Caki2 (cell line): ENCODE results near the gene ESRRA. TPM values are rescaled to one million over a fixed set of nuclear protein-coding genes. Genes with fewer than 3 reads are reported as not detected.

ENCODE experiments used
- DNase-seq: peaks from one replicate; pipeline ENCODE4 v3.0.0-alpha.2; 2015; ENCODE audit warnings: low read depth
- in situ Hi-C: cut with HindIII; loops from 2 replicates; pipeline ENCODE4 v1.10.0; 2016; ENCODE audit warnings: low sequenced_read_pairs, low pct_unique_long_range_greater_than_20kb, mixed read lengths
- total RNA-seq: library from RNA; depleted of rRNA; stranded (reverse); fragments of >200 nt; shearing (Covaris generic); gene quantifications from 2 replicates; pipeline ENCODE4 v1.2.3, GENCODE V29; 2014; ENCODE audit warnings: low replicate concordance

The ESRRA gene
- total RNA-seq, 1 experiment from 2014 or later, result 48.7 TPM

DNA sequence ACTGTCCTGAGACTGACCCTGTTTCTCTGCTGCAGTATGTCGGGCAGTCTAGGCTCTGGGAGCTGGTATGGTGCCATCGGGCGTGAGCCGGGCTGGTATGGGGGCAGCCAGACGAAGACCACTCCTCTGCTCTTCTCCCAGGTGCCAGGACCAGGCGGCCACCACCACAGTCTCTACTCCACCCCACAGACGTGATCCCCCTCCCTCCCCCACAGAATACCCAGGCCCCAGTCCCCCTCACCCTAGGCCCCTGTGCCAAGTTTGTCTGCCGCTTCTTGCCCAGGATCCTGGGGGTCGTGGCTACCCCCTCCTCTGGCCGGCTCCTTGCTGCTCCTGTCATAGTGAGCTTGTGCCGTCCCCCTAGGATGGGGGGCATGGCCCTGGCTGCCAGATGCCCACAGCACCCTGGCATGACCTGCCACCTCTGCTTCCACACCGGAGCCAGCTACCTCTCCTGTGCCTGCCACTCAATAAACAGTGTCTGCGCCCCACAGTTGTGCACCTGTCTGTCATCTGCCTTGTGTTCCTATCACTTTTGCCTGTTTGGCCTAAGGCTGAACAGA, 16.2 kb upstream of the ESRRA start:
- in situ Hi-C loops, result no loop called here
- DNase-seq, result no peak

DNA sequence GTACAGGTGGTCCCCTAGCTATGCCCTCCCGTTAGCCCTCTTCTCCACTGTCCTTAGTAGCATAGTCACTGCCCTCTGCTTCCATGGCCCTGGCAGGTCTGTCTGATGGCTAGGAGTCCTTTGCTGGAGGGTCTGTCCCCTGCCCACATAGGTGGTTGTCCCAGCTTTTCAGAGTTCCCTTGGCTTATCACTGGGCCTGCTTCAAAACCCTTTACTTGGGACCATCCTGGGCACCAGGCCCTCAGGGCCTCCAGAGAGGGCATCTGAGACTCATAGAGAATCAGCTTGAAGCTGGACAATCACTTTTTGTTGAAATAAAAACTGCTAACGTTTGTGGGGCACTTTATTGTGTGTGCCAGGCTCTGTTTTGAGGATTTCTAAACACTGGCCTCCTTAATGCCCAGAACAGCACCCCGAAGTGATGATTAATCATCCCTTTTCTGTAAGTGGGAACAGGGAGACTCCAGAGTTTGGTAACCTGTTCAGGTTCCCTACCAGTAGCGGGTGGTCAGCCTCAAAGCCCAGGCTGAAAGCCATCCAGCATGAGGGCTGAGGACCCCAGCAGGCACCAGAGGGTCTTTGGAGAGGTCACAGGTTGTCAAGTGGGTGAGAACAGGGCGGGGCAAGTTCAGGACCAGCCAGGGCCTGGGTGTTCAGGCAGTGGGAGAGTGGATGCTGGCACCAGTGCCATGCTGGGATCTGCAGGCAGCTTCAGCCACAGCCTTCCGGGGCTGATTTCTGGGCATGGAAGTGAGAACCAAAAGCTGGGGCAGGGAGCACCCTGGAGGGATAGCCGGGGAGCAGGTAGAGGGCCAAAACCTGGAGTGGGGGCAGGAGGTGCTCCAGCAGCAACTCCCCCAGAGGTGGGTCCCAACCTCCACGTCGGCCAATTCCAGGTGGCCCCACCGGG, 14.7 kb upstream of the ESRRA start:
- DNase-seq, result no peak
- in situ Hi-C loops, result no loop called here

DNA sequence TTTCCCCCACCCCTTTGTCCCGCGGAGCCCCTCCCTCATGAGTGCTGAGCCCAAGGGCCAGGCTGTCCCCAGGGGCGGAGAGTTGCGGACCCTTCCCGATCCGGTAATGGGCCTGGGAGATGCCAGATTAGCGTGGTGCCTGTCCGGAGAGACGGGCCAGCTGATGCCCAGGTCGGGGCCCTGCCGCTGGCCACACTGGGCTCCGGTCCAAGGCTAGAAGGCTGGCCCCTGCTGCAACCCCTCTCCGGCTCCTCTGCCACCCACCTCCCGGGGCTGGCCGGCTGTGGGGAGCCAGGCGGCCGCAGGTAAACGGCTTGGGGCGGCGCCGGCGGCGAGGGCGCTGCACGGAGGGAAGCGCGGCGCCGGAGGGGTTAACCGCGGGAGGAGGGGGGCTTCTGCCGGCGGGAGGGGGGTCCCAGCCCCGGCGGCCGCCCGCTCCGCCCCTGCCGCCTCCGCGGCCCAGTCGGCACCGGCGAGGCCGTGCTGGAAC, 14.0 kb upstream of the ESRRA start, which contains the start of gene KCNK4:
Gene KCNK4, plus strand, starts transcription at position 41 of the 490 bp plus-strand sequence. CDS start 1,717 bp downstream, outside the sequence.
- DNase-seq, result no peak
- in situ Hi-C loops, result no loop called here

DNA sequence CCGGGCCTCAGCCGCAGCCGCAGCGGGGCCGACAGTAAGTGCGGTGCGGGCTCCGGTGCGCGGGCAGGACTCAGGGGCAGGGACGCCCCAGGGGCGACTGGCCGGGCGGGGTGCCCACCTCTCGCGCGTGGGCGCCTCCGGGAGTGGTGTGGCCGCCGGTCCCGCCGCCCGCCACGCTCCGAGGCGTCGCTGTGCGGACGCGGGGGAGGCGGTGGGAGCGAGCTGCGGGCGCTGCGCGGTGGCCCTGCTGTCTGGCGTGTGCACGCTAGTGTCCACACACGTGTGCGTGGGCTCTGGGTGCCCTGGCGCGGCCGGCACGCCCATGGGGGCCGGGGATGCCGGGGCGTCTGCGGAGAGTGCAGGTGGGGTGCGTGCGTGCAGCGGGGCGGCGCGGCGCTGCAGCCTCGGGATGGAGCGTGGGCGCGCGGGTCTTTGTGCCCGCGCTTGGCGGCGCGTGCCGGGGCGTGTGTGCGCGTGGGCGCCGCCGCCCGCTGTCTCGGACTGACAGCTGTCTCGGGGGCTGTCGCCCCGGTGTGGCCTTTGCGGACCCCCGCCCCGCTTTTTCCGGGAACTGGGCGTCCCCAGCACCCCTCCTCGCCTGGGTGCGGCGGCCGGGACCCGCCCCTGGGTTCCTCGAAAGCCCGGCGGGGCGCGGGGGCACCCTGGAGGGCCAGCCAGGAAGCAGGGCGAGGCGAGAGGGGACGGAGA, 13.4 kb upstream of the ESRRA start:
- DNase-seq, result no peak
- in situ Hi-C loops, result no loop called here

DNA sequence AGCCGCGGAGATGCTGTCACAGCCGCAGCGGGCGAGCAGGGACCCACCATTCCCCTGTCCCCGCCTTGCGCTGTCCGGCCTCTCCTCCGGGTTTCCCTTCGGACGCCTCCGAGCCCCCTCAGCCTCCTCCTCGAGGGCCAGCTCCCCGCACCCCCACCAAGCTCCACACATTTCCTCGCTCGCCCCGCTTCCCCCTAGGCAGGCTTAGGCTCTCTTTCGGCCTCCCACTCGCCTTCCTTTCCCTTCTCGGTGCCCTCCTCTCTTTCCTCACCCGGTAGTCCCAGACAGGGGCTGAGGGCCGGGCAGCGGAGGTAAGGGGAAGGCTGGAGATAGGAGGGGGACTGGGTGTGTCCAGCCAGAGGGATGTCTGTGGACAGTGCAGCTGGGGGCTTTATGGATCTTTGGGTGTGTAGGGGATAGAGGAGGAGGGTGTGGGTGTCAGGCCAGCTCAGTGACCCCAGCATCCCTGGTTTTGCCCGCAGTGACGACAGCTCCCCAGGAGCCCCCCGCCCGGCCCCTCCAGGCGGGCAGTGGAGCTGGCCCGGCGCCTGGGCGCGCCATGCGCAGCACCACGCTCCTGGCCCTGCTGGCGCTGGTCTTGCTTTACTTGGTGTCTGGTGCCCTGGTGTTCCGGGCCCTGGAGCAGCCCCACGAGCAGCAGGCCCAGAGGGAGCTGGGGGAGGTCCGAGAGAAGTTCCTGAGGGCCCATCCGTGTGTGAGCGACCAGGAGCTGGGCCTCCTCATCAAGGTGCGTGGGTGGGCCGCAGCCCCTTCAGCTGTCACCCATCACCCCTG, 12.7 kb upstream of the ESRRA start:
- no peak for DNase-seq
- in situ Hi-C loops, result no loop called here

DNA sequence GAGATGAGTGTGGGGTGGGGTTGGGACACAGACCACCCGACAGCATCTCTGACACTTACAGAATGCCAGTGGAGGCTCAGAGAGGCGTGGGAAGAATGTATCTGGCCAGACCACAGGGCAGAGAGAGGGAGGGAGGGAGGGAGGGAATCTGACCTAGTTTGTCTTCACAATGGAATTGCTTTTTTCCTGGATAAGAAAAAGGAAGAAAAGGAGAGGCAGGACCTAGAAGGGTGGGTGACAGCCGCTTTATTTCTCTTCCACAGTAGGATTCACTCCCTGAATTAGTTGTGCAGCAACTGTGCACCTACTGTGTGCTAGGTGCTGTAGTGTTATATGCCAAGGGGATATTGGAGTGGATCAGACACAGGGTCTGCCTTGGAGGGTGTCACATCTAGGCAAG, 10.6 kb upstream of the ESRRA start:
- no peak for DNase-seq
- in situ Hi-C loops, result no loop called here

DNA sequence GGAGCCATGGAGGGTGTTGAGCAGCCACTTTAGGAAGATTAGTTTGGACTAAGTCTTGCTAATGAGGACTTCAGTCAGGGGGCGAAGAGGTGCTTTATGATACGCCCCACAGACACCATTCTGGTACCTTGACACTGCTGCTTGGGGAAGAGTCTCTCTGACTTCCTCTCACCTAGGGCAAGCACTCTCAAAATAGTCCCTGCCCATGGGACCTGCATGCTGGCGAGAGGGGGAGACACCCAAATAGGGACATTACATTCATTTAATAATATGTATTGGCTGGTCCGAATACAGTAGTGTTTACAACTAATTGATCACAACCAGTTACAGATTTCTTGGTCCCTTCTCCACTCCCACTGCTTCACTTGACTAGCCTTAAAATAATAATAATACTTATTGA, 9.6 kb upstream of the ESRRA start:
- no peak for DNase-seq
- in situ Hi-C loops, result no loop called here

DNA sequence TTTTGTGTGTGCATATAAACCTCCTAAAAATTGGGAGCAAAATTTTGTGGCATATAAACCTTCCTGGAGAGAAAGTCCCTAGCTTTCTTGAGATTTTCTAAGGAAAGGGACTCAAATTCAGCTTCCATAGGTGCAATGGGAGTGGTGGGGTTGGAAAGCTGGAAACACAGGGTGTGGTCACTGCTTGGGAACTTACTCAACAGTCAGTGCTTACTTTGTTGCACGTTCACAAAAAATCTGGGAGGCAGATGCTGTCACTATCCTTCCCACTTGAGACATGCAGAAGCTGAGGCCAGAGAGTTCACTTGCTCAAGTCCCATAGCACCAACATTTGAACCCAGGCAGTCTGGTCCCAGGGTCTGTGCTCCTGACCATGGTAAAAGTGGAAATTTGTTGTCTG, 9.1 kb upstream of the ESRRA start:
- no peak for DNase-seq
- in situ Hi-C loops, result no loop called here

DNA sequence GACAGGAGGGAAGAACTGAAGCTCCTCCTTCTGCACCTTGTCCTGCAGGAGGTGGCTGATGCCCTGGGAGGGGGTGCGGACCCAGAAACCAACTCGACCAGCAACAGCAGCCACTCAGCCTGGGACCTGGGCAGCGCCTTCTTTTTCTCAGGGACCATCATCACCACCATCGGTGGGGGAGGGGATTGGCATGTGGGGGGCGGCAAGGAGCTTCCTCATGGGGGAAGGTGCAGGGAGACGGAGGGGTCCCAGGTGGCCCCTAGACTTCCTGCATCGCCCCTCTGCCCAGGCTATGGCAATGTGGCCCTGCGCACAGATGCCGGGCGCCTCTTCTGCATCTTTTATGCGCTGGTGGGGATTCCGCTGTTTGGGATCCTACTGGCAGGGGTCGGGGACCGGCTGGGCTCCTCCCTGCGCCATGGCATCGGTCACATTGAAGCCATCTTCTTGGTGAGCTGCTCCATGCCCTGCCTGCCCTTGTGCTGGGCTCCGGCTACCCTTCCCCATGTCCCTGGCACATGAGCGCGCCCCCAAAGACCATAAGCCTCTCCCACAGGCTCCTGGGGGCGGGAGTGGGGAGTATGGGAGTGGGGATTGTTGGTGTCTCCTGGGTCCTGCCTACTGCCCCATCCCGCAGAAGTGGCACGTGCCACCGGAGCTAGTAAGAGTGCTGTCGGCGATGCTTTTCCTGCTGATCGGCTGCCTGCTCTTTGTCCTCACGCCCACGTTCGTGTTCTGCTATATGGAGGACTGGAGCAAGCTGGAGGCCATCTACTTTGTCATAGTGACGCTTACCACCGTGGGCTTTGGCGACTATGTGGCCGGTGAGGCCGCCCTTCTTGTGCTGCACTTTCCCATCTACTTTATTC, 8.3 kb upstream of the ESRRA start:
- no peak for DNase-seq

DNA sequence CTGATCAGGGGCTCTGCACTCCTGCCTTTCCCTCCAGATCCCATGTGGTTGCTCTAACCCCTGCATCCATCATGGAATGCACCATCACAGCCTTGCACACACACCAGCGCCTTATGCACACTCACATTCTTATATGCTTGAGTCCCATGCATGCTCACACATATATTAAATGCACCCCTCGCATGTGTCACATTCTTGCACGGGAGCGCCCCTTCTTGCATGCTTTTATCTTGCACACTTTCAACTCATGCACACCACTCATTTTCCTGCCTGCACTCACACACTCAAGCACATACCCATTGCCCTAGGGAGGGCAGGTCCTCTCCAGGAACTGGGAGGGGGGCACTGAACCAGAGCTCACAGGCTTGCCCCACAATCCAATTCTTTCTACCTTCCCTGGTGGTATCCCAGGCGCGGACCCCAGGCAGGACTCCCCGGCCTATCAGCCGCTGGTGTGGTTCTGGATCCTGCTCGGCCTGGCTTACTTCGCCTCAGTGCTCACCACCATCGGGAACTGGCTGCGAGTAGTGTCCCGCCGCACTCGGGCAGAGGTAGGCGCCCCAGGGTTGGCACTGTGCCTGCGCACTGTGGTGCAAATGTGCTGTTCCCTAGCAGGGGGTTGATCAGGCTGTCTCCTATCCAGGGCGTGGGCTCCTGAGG, 7.5 kb upstream of the ESRRA start:
- DNase-seq, result no peak
- in situ Hi-C loops, result no loop called here

More for the DNA sequence above, 8.3 kb upstream of the ESRRA start:
- in situ Hi-C loops, result no loop called here

DNA sequence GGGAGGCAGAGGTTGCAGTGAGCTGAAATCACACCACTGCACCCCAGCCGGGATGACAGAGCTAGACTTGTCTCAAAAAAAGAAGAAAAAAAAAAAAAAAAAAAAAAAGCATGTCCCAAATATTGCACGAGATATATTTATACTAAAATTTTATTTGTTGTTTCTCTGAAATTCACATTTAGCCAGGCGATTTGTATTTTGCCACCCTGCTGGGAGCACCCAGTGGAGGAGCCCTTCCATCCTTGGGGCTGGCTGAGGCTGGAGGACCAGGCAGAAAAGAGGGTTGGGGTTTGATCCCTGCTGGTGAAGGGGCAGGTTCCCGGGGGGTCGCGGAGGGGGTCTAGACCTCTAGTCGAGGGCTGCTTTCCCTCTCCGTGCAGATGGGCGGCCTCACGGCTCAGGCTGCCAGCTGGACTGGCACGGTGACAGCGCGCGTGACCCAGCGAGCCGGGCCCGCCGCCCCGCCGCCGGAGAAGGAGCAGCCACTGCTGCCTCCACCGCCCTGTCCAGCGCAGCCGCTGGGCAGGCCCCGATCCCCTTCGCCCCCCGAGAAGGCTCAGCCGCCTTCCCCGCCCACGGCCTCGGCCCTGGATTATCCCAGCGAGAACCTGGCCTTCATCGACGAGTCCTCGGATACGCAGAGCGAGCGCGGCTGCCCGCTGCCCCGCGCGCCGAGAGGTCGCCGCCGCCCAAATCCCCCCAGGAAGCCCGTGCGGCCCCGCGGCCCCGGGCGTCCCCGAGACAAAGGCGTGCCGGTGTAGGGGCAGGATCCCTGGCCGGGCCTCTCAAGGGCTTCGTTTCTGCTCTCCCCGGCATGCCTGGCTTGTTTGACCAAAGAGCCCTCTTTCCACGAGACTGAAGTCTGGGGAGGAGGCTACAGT, 6.1 kb upstream of the ESRRA start:
- in situ Hi-C loops, result no loop called here
- DNase-seq, result no peak

DNA sequence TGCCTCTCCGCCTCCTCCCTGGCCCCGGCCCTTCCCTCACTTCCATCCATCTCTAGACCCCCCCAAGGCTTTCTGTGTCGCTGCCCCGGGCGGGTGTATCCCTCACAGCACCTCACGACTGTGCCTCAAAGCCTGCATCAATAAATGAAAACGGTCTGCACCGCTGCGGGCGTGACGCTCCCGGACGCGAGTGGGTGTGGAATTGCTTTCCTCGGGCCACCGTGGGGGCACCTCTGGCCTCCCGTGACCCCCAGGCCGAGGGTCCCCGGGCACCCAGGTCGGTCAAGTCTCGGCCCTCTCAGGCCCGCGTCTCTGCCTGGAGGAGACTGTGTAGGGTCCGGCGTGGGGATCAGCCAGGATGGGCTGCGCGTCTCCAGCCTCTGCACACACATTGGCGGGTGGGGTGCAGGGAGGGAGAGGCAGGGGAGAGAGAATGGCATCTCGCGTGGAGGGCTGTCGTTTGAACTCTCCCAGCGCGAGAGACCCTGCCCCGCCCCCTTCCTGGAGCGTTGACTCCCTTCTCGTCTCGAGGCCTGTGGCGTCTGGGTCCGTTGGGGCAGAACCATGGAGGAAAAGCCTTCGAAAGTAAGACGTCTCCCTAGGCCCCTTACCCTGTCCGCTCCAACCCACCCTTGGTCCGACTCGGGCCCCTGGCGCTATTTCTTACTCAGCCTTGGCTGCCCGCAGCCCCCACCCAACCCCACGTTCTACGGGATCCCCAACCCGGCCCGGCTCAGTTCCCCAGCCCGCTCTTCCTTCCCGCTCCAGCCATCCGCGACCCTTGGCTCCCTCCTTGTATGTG, 5.3 kb upstream of the ESRRA start, which contains the start of gene CATSPERZ:
Gene CATSPERZ, plus strand, starts transcription at position 512 of the 802 bp plus-strand sequence. Its CDS starts 53 bp downstream, at position 565.
- DNase-seq, result no peak
- in situ Hi-C loops, result no loop called here

DNA sequence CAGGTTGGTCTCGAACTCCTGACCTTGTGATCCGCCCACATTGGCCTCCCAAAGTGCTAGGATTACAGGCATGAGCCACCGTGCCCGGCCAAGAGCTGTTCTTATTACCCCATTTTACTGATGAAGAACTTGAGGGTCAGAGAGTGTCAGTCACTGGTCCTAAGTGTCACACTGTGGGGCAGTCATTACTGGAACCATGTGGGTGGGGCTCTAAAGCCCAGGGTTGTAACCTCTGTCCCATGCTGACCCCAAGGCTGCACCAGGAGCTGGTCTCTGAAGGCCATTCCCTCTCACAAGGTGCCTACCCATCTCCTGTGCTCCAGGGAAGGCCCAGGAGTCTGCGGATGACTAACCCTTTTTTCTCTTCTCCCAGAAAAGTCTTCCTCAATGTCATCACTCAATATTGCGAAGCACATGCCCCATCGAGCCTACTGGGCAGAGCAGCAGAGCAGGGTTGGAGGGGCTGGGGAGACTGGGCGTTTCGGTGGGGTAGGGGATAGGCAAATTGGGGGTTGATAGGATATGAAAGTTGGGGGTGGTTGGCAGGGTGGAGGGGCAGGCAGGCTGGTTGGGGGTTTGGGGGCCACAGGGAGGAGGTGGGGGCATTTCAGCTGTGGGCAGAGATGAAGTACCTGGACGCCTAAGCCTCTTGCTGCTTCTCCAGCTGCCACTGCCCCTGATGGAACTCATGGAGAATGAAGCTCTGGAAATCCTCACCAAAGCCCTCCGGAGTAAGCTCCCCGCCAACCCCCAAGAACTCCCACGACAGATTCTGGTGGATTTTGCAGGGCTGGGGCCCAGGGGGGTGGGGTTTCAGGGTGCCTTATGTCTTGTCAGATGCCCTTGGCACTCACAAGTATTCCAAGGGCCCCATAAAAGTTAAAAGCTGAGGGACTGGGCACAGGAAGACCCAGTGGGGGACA, 2.0 kb upstream of the ESRRA start:
- no peak for DNase-seq
- in situ Hi-C loops, result no loop called here

DNA sequence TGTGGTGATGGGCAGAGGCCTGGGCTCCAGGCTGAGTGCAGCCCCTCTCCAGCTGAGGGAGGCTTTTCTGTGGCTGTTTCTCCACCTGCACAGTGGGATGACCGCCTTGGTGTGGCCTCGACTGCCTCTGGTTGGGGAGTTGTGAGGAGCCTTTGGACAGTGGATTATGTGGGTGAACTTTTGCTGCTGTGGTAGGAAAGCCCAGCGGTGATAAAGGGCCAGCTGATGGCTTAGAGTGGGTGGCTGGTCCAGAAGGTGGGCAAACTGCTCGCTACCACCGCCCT, 1.4 kb upstream of the ESRRA start:
- in situ Hi-C loops, result no loop called here
- DNase-seq, result no peak
